Large intestine (tissue), 3 donors: ENCODE results near the gene NME8. TPM values are rescaled to one million over a fixed set of nuclear protein-coding genes. Genes with fewer than 3 reads are reported as not detected.

ENCODE experiments used
- DNase-seq, 2 donors: peaks; one replicate each; pipeline versions ENCODE4 v3.0.0 to v3.0.0-alpha.2; 2013
- H3K27ac ChIP-seq: one replicate; pipeline ENCODE4 v1.5.1; 2013; ENCODE audit warnings: low read length
- H3K27me3 ChIP-seq: 2 replicates; pipeline ENCODE4 v1.6.1; 2013; ENCODE audit warnings: low read length; ENCODE audit not compliant: control insufficient read depth, insufficient read depth
- H3K36me3 ChIP-seq: 2 replicates; pipeline ENCODE4 v1.6.1; 2013; ENCODE audit warnings: low read length; ENCODE audit not compliant: control insufficient read depth, insufficient read depth
- H3K4me1 ChIP-seq: one replicate; pipeline ENCODE4 v1.6.1; 2013; ENCODE audit warnings: low read length; ENCODE audit not compliant: control insufficient read depth, insufficient read depth
- H3K4me3 ChIP-seq: one replicate; pipeline ENCODE4 v1.5.1; 2013; ENCODE audit warnings: low read length
- H3K9me3 ChIP-seq: one replicate; pipeline ENCODE4 v1.6.1; 2013; ENCODE audit warnings: mild to moderate bottlenecking, low read depth, low read length, moderate library complexity; ENCODE audit not compliant: control insufficient read depth
- WGBS: methylation state at CpG from one replicate; pipeline ENCODE4 v1.1.5; 2013; ENCODE audit warnings: low lambda C conversion rate; ENCODE audit not compliant: insufficient coverage; 5-methylcytosine and 5-hydroxymethylcytosine counted together
- polyA plus RNA-seq: library from polyadenylated mRNA; unstranded; fragments of 120-200 nt; gene quantifications from one replicate; pipeline ENCODE4 v1.2.1, GENCODE V29; 2013

The NME8 gene
- polyA plus RNA-seq, 1 donor: 0.04 TPM

GRCh38 chr7:37920305-37920848 is 72.0 kb downstream of the NME8 start, which contains the start of gene EPDR1:
TSS of gene EPDR1 (plus strand) at chr7:37920640. CDS start at chr7:37920940, 300 bp downstream.
- H3K27me3 ChIP-seq: peaks cover 53% of the 10 kb centered on the region
- peaks cover 3% of the 10 kb centered on the region for H3K9me3 ChIP-seq
- H3K4me3 ChIP-seq: peak within 1 kb of the TSS; percentile 49
- peaks cover 9% of the 10 kb centered on the region for H3K4me1 ChIP-seq
- peak within 1 kb of the TSS; percentile 25 for H3K27ac ChIP-seq
- DNase-seq: peak in 1 of 2 donors; percentile 59
- WGBS: no CpG with 5 or more reads among the region's 22 CpGs
- no peaks in the 10 kb centered on the region for H3K36me3 ChIP-seq

GRCh38 chr7:37920849-37921805 is 72.7 kb downstream of the NME8 start:
- H3K27me3 ChIP-seq: peaks cover 46% of the 10 kb centered on the region

GRCh38 chr7:37921876-37922275 is 73.5 kb downstream of the NME8 start:
- no peak overlapping the region for H3K4me3 ChIP-seq

More at GRCh38 chr7:37920849-37921805, 72.7 kb downstream of the NME8 start:
- H3K9me3 ChIP-seq: no peaks in the 10 kb centered on the region
- 0% methylated on average over 2 of the region's 63 CpGs for WGBS
- H3K4me3 ChIP-seq: peak overlapping the region; percentile 49
- DNase-seq: peak in 1 of 2 donors; percentile 64
- peaks cover 6% of the 10 kb centered on the region for H3K4me1 ChIP-seq
- no peaks in the 10 kb centered on the region for H3K36me3 ChIP-seq
- peak overlapping the region; percentile 25 for H3K27ac ChIP-seq

GRCh38 chr7:37923996-37924395 is 75.6 kb downstream of the NME8 start:
- H3K4me3 ChIP-seq: no peak overlapping the region
- no CpG with 5 or more reads among the region's 1 CpG for WGBS
- H3K27ac ChIP-seq: no peak overlapping the region
- peaks cover 3% of the 10 kb centered on the region for H3K4me1 ChIP-seq
- no peaks in the 10 kb centered on the region for H3K36me3 ChIP-seq
- peaks cover 30% of the 10 kb centered on the region for H3K27me3 ChIP-seq
- H3K9me3 ChIP-seq: no peaks in the 10 kb centered on the region
- no peak for DNase-seq

More at GRCh38 chr7:37921876-37922275, 73.5 kb downstream of the NME8 start:
- WGBS: 67% methylated on average over 3 of the region's 4 CpGs
- Histone ChIP-seq H3K4me1 (peaks cover 3% of the 10 kb centered on the region), H3K9me3 (no peaks in the 10 kb centered on the region), H3K27me3 (peaks cover 38% of the 10 kb centered on the region), H3K36me3 (no peaks in the 10 kb centered on the region), H3K27ac (no peak overlapping the region)
- no peak for DNase-seq

- Histone ChIP-seq H3K4me1 (peaks cover 3% of the 10 kb centered on the region), H3K27me3 (peaks cover 26% of the 10 kb centered on the region), H3K36me3 (no peaks in the 10 kb centered on the region), H3K4me3 (no peak overlapping the region), H3K27ac (no peak overlapping the region), H3K9me3 (no peaks in the 10 kb centered on the region)
- DNase-seq: no peak
- 75% methylated on average over 2 of the region's 3 CpGs for WGBS
Observed at GRCh38 chr7:37924491-37925041, 76.2 kb downstream of the NME8 start.

- Histone ChIP-seq H3K27ac (no peak overlapping the region), H3K9me3 (no peaks in the 10 kb centered on the region), H3K4me1 (peaks cover 3% of the 10 kb centered on the region), H3K36me3 (no peaks in the 10 kb centered on the region), H3K27me3 (peaks cover 17% of the 10 kb centered on the region), H3K4me3 (no peak overlapping the region)
- no CpG with 5 or more reads among the region's 1 CpG for WGBS
- DNase-seq: no peak
Observed at GRCh38 chr7:37925620-37926019, 77.2 kb downstream of the NME8 start.

GRCh38 chr7:37927773-37928444 is 79.5 kb downstream of the NME8 start:
- DNase-seq: no peak
- no peaks in the 10 kb centered on the region for H3K9me3 ChIP-seq
- H3K4me1 ChIP-seq: no peaks in the 10 kb centered on the region
- H3K27ac ChIP-seq: no peak overlapping the region
- H3K4me3 ChIP-seq: no peak overlapping the region
- H3K27me3 ChIP-seq: peaks cover 4% of the 10 kb centered on the region
- WGBS: 63% methylated on average over 1 of the region's 2 CpGs
- no peaks in the 10 kb centered on the region for H3K36me3 ChIP-seq

- no peaks in the 10 kb centered on the region for H3K36me3 ChIP-seq
- H3K27ac ChIP-seq: no peak overlapping the region
- no peaks in the 10 kb centered on the region for H3K4me1 ChIP-seq
- H3K27me3 ChIP-seq: peaks cover 3% of the 10 kb centered on the region
- no peak for DNase-seq
- H3K9me3 ChIP-seq: no peaks in the 10 kb centered on the region
- 90% methylated on average over 1 of the region's 4 CpGs for WGBS
- H3K4me3 ChIP-seq: no peak overlapping the region
Observed at GRCh38 chr7:37928878-37929277, 80.5 kb downstream of the NME8 start.

GRCh38 chr7:37930226-37930948 is 82.0 kb downstream of the NME8 start:
- no peak for DNase-seq
- Histone ChIP-seq H3K9me3 (no peaks in the 10 kb centered on the region), H3K27ac (no peak overlapping the region), H3K27me3 (peaks cover 3% of the 10 kb centered on the region), H3K4me3 (no peak overlapping the region), H3K4me1 (no peaks in the 10 kb centered on the region), H3K36me3 (no peaks in the 10 kb centered on the region)
- WGBS: no CpG with 5 or more reads among the region's 5 CpGs
